HG02571 (cell line): ENCODE data around the gene TSR3.

ENCODE experiments used
- ATAC-seq: cut with Tn5 transposase; IDR thresholded peaks from one replicate; pipeline ENCODE4 v1.9.1; 2021; ENCODE audit warnings: mild to moderate bottlenecking, moderate library complexity; ENCODE audit not compliant: unreplicated experiment

Gene TSR3

DNA sequence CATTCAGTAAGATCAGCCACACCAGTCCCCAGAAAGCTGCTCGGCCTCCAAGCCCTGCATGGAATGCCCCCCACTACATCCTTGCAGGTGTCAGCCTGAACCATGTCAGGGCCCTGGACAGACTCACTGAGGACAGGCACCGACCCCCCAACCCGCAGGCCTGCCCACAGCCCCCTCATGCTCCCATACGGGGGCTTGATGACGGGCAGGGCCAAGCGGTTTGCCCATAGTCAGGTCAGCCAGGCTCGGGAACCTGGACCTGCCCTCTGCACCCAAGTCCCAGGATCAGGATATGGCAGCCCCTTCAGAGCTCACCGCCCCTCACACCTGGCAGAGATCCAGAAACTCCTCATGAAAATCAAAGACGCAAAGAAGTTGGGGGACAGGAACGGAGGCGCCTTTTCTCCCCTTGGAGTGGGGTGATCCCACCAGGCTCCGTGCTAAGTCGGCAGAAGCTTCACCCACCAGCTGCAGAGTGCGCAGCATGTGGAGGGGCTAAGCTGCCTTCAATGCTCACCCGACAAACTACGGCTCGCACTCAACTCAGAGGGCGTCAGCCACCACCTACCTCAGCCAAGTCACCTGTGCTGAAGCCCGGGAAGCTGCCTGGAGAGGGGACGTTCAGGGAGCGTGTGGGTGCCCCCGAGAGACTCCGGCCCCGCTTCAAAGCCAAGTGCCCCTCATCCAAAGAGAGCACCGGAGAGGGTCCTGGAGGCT is 26.6 kb upstream of the TSR3 start:
- ATAC-seq = no peak

DNA sequence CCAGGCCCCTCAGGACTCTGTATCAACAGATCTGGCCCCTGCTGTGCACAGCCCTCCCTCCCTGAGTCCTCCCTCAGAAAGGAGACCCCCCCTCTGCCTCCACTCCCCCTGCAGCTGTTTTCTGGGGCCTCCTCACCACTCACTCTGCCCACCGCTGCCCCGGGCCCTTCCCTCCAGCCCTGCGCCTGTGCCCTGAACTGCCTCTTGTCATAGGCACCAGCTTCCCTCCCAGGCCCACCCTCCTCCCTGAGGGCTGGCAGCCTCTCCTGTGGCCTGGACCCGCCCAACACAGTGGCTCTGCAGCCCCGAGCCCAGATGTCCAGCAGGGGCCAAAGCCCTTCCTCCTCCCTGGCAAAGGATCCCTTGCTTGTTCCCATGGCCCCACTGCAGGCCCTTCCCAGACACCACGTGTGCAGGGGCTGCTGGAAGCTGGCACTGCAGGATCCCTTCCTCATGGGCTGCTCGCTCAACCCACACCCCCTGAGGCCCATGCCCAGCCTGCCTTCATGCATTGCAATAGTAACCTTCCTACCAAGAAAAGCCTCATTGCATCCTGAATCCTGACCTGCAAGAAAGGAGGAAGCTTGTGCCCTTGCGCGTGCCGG is 25.8 kb upstream of the TSR3 start:
- no peak for ATAC-seq

DNA sequence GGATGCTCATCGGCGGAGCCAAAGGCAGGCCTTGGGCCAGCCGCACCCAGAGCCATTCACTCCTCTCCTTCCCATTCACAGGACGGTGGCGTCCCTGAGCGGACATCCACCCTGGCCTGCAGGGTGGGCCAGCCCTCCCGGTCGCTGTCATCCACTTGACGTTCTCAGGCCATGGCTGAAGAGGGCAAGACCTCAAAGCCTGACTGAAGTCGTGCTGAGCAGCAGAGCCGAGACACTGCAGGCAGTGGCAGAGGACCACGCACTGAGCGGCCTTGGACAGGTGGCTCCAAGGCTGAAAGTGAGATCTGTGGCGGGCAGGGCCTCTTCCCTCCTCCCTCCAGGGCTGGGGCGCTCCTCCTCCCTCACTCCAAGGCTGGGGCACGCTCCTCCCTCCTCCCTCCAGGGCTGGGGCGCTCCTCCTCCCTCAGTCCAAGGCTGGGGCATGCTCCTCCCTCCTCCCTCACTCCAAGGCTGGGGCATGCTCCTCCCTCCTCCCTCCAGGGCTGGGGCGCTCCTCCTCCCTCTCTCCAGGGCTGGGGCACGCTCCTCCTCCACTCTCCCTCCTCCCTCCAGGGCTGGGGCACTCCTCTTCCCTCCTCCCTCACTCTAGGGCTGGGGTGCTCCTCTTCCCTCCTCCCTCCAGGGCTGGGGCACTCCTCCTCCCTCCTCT is 24.2 kb upstream of the TSR3 start:
- no peak for ATAC-seq

GRCh38 chr16:1375298-1375640 is 23.6 kb upstream of the TSR3 start:
- no peak for ATAC-seq

DNA sequence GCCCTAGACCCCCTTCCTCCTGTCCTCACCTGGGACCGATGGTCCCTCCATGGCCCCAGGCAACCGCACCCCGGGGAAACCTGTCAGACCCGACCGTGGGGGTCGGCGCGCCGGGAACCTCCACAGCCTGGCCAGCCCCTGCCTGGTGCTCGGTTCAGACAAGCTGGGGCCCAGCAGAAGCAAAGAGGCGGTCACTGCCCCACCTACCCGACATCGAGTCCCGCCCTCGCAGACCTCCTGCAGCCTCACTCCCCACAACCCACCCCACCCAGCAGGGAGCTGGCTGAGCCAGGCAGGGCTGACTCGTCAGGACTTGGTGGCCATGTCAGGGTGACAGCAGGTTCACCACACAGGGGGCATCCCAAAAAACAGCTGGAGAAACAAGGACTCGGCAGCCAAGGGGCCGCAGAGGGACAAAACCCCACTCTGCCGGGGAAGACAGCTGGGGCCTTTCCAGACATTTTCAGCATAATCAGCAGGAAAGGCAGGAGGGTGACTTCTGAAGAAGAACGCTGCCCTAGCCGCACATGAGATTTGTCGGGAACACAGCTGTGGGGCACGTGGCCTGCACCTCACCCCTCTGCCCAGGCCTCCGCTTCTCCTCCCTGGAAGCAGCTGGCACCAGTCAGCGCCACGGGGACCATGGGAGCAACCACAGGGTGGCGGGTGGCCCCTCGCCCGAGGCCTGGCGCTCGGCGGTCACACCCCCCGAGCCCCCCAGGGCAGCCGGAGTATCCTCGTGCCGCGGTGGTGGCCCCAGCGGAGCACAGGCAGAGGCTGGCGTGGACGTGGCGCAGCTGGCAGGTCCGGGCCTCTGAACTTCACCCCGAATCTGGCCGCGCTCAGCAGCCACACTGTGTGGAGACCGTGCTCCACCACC is 23.0 kb upstream of the TSR3 start:
- no peak for ATAC-seq

DNA sequence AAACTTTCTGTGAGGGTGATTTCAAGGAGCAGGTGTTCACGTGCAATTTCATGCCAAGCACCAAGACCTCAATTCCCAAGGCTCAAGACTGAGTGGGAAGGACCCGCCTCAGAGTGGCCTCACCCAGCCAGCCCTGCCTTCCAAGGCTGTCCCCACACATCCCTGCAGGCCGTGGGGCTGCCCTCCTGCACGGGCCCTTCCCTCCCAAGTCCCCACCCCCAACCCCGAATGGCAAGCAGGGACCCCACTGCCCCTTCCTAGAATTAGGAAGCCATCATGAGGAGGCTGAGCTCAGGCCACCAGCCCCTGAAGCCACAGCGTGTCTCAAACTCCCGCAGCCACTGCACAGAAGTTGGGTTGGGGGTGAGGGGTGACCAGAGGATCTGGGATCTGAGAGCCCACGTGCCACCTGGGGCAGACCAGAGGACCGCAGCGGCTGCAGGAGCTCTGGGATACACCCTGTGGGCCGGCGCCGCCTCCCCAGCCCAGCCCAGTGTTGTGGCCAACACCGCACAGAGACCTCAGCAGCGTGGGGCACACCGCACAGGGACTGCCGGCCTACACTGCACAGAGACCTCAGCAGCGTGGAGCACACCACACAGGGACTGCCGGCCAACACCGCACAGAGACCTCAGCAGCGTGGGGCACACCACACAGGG is 20.7 kb upstream of the TSR3 start:
- no peak for ATAC-seq

- no peak for ATAC-seq
These were observed 19.6 kb upstream of the TSR3 start for GRCh38 chr16:1371054-1371978.

DNA sequence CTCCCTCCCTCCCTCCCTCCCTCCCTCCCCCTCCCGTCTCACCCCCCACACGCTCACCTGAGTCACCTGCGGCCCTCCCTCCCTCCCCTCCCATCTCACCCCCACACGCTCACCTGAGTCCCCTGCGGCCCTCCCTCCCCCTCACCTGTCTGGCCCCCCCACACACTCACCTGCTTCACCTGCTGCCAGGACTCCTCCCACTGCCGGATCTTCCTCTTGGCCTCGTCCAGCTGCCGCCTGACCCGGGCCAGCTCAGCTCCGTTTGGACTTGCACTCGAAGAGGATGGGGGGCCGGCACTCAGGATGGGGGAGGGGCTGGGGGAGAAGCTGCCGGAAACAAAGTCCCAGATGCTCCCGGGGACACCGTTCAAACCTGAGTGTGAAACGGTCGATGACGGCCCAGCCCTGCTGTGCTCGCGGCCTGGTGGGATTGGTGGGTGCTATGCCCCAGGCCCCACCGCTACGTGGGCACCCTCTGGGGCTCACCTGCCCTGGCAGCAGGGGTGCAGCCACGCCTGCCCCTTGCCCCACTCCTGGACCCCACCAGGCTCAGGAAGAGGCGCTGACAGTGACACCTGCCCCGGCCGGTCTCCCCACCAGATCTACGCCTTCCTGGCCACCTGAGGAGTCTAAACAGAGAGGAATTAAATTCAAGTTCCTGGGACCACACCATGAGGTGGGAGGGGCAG is 16.0 kb upstream of the TSR3 start:
- no peak for ATAC-seq

DNA sequence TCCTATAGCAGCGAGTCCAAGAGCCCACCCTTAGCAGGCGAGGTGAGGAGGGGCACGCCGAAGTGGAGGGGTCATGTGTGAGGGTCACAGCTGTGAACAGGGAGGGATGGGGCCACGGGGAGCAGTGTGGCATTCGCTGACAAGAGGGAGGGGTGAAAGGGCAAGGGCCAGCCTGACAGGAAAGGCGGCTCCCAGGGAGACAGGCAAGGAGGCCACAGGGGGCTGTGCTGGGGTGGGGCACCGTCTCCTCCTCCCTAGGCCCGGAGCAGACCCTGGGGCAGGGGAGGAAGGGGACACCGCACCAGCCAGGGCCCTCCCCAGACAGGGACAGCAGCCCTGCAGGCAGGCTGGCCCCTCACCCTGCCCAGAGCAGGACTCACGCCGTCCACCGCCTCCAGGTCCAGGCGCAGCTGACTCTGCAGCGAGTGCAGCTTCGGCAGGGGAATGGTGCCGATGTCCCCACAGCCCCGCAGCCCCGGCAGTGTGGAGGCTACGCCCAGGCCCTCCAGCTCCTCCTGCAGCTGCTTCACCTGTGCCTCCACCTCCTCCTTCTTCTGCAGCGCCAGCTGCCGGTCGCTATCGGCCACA is 15.1 kb upstream of the TSR3 start:
- no peak for ATAC-seq

DNA sequence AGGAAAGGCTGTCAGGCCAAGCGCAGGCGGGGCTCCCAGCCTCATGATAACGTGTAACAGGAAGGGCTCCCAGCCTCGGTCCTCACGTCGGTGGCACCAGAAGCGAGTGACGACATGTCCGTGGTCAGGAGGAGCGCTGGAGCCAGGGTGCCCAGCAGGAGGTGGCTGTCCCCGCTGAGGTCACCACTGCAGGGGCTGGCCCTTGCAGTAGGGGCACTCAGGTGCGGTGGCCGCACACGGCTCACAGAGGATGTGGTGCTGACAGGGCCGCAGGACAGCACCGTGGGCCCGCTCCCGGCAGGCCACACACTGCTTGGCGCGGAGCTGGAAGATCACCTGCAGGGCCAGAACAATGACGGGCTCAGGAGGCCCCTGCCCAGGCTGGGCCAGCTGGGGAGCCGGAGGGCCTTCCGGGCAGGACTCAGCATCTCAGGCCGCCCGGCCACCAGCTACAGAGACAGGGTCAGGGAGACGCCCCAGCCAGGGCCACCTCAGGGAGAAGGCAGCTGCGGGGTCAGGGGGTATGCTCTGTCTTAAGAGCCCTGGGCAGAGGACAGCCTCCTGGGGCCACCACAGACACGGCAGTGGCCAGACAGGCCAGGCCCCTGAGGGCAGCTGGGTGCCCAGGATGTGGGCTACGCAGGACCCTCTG is 14.5 kb upstream of the TSR3 start:
- no peak for ATAC-seq

DNA sequence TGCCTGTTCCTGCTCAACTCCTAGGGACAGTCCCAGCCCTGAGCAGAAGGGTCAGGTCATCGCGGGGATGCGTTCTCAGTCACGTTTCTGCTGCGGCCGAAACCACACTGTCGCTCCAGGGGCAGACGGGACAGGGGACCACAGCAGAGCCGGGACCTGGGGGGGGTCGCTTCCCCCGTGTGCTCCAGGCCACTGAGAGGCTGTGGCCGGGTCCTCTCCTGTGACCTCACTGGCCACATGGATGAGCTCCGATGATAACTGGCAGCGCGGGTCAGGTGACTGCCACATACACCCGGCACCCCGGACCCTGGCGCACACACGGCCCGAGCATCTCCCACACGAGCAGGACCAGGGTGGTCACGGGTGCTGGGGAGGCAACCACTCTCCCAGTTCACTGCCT is 12.8 kb upstream of the TSR3 start:
- ATAC-seq = no peak

GRCh38 chr16:1363501-1364041 is 11.9 kb upstream of the TSR3 start:
- ATAC-seq = no peak

DNA sequence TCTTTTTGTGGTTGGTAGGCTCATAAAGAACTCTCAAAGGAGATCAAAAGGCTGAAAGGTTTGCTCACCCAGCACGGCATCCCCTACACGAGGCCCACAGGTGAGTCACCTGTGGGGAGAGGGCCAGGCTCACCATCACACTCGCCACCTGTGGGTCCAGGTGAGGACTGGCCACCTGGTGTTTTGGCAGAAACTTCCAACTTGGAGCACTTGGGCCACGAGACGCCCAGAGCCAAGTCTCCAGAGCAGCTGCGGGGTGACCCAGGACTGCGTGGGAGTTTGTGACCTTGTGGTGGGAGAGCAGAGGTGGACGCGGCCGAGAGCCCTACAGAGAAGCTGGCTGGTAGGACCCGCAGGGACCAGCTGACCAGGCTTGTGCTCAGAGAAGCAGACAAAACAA is 11.1 kb upstream of the TSR3 start:
- no peak for ATAC-seq

DNA sequence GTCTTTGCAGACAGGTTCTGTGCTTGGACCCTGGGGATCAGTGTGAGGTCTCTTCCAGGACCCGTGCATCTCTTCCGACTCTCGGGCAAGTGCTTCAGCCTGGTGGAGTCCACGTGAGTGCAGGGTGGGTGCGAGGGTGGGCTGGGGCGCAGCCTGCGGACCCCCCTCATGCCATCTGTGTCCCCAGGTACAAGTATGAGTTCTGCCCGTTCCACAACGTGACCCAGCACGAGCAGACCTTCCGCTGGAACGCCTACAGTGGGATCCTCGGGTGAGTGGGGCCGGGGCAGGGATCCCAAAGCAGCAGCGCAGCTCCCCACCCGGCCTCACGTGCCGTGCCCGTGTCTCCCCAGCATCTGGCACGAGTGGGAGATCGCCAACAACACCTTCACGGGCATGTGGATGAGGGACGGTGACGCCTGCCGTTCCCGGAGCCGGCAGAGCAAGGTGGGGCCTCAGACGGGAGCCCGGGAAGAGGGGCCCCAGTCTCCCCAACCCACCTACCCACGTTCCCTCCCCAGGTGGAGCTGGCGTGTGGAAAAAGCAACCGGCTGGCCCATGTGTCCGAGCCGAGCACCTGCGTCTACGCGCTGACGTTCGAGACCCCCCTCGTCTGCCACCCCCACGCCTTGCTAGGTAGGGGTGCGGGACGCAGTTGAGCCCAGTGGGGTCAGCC is 10.1 kb upstream of the TSR3 start:
- ATAC-seq = no peak

GRCh38 chr16:1357906-1358566 is 6.4 kb upstream of the TSR3 start:
- no peak for ATAC-seq

DNA sequence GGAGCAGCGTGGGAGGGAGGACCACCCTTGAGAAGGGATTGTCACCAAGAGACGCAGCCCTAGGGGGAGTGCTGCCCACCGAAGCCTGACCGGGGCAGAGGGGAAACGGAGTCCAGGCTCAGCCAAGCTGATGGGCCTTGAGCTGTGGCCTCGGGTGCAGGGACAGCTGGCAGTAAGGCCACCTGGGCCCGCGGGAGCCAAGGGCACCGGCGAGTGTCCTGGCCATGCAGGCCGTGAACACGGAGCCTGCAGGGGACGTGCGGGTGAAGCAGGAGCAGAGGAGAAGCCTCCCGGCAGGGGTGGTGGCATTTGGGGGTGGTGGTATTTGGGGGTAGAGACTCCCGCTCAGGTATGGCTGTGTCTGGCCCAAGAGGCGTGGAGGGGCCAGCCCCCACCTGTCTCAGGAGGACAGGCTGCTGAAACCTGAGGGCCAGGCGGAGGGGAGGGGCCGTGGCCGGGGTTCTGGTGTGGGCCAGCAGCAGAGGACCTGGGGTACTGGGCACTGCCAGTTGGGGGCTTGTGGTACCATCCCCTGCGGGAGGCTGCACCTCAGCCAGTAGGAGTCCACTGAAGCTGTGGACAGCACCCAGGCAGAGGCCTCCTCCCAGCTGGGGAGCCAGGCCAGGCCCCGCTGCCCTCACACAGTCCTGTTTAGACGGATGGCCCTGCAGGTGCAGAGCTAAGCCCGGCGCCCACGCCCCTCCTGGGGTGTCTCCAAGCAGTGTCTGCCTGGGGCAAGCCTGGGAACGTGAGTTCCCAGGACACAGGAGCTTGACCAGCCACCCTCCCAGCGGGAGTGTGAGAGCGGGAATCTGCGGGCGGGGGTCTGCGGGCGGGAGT is 4.6 kb upstream of the TSR3 start:
- no peak for ATAC-seq
